Breast epithelium (tissue), 3 donors: ENCODE data around the gene P2RX1.

Source experiments
- CTCF ChIP-seq, 3 donors: fragments of 450-650 bp; IDR thresholded peaks; one replicate each; pipeline ENCODE4 v1.5.1; 2016 to 2017; ENCODE audit warnings: antibody characterized with exemption in 3 of 3, mild to moderate bottlenecking in 3 of 3, moderate library complexity in 3 of 3
- POLR2AphosphoS5 ChIP-seq, 3 donors: sonication (generic); formaldehyde crosslinking; IDR thresholded peaks; one replicate each; pipeline ENCODE4 v1.6.1; 2017; ENCODE audit warnings: antibody characterized with exemption in 3 of 3

GRCh38 chr17:3893003-3893719 is 23.1 kb downstream of the P2RX1 start, which contains the start of gene CAMKK1:
- TF ChIP-seq POLR2AphosphoS5 (IDR thresholded peaks at IDR 0.05) (peak in 1 of 3 donors; percentile 22), CTCF (IDR thresholded peaks at IDR 0.05) (no peak)
